IMR-90 (cell line): ENCODE measurements around the gene DLG5.

Experiments
- BHLHE40 ChIP-seq: fragments of 150-350 bp; IDR thresholded peaks from 2 replicates; pipeline ENCODE4 v1.6.1; 2016; ENCODE audit warnings: mild to moderate bottlenecking, low read depth, low read length
- POLR2A ChIP-seq: IDR thresholded peaks from 2 replicates; pipeline ENCODE4 v1.6.1; 2012; ENCODE audit warnings: mild to moderate bottlenecking, low read depth, low read length
- RFX5 ChIP-seq: IDR thresholded peaks from 2 replicates; pipeline ENCODE4 v1.8.0; 2012; ENCODE audit warnings: low read depth, mild to moderate bottlenecking, low read length, moderate library complexity
- SMC3 ChIP-seq: fragments of 150-350 bp; IDR thresholded peaks from 2 replicates; pipeline ENCODE4 v1.6.1; 2016; ENCODE audit warnings: low read depth, mild to moderate bottlenecking, antibody characterized with exemption, low read length, moderate library complexity
- TF ChIP-seq, protein P1 (sequence below): conservative IDR thresholded peaks from 2 replicates; pipeline ENCODE4 v1.5.1; 2012; ENCODE audit warnings: mild to moderate bottlenecking, low read depth, low read length, improper control_type of control experiment
- TF ChIP-seq, protein P2 (sequence below): fragments of 150-350 bp; IDR thresholded peaks from 2 replicates; pipeline ENCODE4 v1.6.1; 2017; ENCODE audit warnings: mild to moderate bottlenecking, antibody characterized with exemption, low read length, low read depth

DNA sequence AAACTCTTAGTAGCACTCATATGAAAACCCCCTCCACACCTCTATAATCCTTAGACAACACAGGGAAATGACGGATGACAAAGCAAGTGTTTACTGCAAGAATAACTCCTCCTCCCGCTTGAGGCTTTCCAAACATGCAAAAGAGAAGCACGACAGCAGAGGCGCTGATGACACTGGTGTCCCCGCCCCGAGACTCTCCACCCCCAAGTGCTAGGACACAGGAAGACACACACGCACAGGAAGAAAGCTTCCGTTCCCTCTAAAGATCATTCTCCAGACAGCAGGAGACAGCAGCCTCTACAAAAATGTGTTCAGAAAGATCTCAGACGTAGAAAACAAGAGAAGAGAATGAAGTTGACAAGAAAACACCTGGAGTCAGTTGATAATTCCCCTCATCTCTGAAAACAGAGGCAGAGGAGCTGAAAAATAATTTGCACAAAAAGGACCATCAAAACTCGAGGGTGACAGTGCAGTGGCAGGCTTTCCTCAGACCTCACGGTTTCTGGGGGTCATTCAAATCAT is 90.2 kb downstream of the DLG5 start:
- TF ChIP-seq POLR2A (no peak), RFX5 (no peak), BHLHE40 (no peak), SMC3 (no peak)
- TF ChIP-seq, protein P1, sequence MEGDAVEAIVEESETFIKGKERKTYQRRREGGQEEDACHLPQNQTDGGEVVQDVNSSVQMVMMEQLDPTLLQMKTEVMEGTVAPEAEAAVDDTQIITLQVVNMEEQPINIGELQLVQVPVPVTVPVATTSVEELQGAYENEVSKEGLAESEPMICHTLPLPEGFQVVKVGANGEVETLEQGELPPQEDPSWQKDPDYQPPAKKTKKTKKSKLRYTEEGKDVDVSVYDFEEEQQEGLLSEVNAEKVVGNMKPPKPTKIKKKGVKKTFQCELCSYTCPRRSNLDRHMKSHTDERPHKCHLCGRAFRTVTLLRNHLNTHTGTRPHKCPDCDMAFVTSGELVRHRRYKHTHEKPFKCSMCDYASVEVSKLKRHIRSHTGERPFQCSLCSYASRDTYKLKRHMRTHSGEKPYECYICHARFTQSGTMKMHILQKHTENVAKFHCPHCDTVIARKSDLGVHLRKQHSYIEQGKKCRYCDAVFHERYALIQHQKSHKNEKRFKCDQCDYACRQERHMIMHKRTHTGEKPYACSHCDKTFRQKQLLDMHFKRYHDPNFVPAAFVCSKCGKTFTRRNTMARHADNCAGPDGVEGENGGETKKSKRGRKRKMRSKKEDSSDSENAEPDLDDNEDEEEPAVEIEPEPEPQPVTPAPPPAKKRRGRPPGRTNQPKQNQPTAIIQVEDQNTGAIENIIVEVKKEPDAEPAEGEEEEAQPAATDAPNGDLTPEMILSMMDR = no peak
- TF ChIP-seq, protein P2, sequence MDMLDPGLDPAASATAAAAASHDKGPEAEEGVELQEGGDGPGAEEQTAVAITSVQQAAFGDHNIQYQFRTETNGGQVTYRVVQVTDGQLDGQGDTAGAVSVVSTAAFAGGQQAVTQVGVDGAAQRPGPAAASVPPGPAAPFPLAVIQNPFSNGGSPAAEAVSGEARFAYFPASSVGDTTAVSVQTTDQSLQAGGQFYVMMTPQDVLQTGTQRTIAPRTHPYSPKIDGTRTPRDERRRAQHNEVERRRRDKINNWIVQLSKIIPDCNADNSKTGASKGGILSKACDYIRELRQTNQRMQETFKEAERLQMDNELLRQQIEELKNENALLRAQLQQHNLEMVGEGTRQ = no peak
